OCI-LY3 (cell line): ENCODE measurements around the gene NXN.

Experiments
- H2AFZ ChIP-seq: fragments of 200-600, 300-600 bp; shearing (Covaris generic); 2 replicates; pipeline ENCODE4 v1.6.0; 2014; ENCODE audit warnings: antibody characterized with exemption, low read depth, low read length
- H3K27ac ChIP-seq: fragments of 200-600, 300-600 bp; sonication (generic); 2 replicates; pipeline ENCODE4 v1.5.1; 2014; ENCODE audit warnings: mild to moderate bottlenecking, low read length, moderate library complexity, mixed read lengths
- H3K27me3 ChIP-seq: fragments of 200-600, 300-600 bp; sonication (generic); 2 replicates; pipeline ENCODE4 v1.6.1; 2014; ENCODE audit warnings: low read depth, low read length, mixed read lengths
- H3K36me3 ChIP-seq: fragments of 200-600, 300-600 bp; sonication (generic); replicated peaks from 2 replicates; pipeline ENCODE3; 2014; ENCODE audit warnings: low read depth, low read length, mixed read lengths
- H3K4me1 ChIP-seq: fragments of 300-600, 200-600 bp; sonication (generic); 2 replicates; pipeline ENCODE4 v1.6.1; 2014; ENCODE audit warnings: low read length, mixed read lengths
- H3K4me2 ChIP-seq: fragments of 200-600, 300-600 bp; sonication (generic); 2 replicates; pipeline ENCODE4 v1.6.1; 2014; ENCODE audit warnings: low read length, mixed read lengths
- H3K4me3 ChIP-seq: fragments of 300-600, 200-600 bp; sonication (generic); 2 replicates; pipeline ENCODE4 v1.5.1; 2014; ENCODE audit warnings: antibody characterized with exemption, mild to moderate bottlenecking, low read length, moderate library complexity
- H3K79me2 ChIP-seq: fragments of 300-600, 200-600 bp; shearing (Covaris generic); 2 replicates; pipeline ENCODE4 v1.6.1; 2014; ENCODE audit warnings: mild to moderate bottlenecking, low read length, mixed read lengths
- H3K9ac ChIP-seq: fragments of 300-600, 200-600 bp; shearing (Covaris generic); 2 replicates; pipeline ENCODE4 v1.6.0; 2014; ENCODE audit warnings: mild to moderate bottlenecking, low read length, moderate library complexity
- H3K9me3 ChIP-seq: fragments of 200-600, 300-600 bp; shearing (Covaris generic); 2 replicates; pipeline ENCODE4 v1.6.1; 2014; ENCODE audit warnings: low read length, mixed read lengths; ENCODE audit not compliant: insufficient read depth
- H4K20me1 ChIP-seq: fragments of 200-600, 300-600 bp; sonication (generic); 2 replicates; pipeline ENCODE4 v1.6.1; 2016; ENCODE audit warnings: low read length, mixed read lengths; ENCODE audit not compliant: insufficient read depth
- EZH2phosphoT487 ChIP-seq: fragments of 200-600 bp; shearing (Covaris generic); IDR thresholded peaks from 2 replicates; pipeline ENCODE4 v1.6.1; 2018; ENCODE audit warnings: antibody characterized with exemption, mixed run types, low read depth
- TF ChIP-seq, protein P1 (sequence below): fragments of 200-600, 300-600 bp; sonication (generic); IDR thresholded peaks from 2 replicates; pipeline ENCODE4 v1.5.1; 2014; ENCODE audit warnings: antibody characterized with exemption, low read length, low read depth

The NXN gene

DNA sequence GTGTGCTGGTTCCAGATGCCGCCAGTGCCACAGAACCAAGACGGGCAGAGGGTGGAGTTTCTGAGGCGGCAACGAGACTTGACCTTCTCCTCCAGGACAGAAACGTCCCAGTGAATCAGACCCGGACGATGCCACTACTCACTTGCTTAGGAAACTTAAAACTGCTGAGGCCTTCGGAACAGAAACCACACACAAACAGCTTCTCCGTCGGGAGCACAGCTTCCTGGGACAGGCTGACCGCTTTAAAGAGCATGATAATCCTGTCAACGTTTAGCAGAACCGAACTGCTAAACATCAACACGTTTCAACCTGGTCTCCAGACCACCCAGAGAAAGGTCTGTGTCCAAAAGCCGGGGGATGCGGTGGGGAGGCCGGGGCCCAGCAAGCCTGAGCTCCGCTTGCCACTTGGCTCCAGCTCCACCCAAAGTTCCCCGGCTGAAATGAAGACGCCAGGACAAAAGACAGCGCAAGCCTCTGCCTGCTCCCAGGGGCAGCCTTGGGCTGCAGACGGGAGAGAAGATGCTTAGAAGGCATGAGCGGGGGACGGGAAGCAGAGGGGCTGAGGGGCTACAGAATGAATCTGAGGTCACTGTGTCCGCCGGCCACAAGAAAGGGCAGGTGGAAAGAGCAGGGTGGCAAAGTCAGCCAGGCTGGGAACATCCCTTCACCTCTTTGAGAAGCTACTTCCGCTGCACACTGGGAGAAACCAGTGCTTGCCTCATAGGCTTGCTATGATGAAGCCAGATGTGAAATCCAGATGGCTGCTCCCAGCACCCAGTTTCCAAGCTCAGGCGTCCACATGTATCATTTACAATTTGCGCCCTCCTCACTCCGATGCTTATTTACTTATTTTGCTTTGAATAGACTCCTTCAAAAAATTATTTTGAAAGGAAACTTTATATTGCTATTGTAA, 128.5 kb downstream of the NXN start:
- no peaks in the 10 kb centered on the region for H3K9me3 ChIP-seq
- H2AFZ ChIP-seq: no peak overlapping the region
- no peak overlapping the region for H3K4me2 ChIP-seq
- no peaks in the 10 kb centered on the region for H4K20me1 ChIP-seq
- no peaks in the 10 kb centered on the region for H3K36me3 ChIP-seq
- H3K79me2 ChIP-seq: no peaks in the 10 kb centered on the region
- no peaks in the 10 kb centered on the region for H3K4me1 ChIP-seq
- H3K27ac ChIP-seq: no peak overlapping the region
- no peak overlapping the region for H3K9ac ChIP-seq
- no peaks in the 10 kb centered on the region for H3K27me3 ChIP-seq
- no peak overlapping the region for H3K4me3 ChIP-seq
- TF ChIP-seq, protein P1, sequence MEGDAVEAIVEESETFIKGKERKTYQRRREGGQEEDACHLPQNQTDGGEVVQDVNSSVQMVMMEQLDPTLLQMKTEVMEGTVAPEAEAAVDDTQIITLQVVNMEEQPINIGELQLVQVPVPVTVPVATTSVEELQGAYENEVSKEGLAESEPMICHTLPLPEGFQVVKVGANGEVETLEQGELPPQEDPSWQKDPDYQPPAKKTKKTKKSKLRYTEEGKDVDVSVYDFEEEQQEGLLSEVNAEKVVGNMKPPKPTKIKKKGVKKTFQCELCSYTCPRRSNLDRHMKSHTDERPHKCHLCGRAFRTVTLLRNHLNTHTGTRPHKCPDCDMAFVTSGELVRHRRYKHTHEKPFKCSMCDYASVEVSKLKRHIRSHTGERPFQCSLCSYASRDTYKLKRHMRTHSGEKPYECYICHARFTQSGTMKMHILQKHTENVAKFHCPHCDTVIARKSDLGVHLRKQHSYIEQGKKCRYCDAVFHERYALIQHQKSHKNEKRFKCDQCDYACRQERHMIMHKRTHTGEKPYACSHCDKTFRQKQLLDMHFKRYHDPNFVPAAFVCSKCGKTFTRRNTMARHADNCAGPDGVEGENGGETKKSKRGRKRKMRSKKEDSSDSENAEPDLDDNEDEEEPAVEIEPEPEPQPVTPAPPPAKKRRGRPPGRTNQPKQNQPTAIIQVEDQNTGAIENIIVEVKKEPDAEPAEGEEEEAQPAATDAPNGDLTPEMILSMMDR: no peak
- no peak for TF ChIP-seq EZH2phosphoT487

DNA sequence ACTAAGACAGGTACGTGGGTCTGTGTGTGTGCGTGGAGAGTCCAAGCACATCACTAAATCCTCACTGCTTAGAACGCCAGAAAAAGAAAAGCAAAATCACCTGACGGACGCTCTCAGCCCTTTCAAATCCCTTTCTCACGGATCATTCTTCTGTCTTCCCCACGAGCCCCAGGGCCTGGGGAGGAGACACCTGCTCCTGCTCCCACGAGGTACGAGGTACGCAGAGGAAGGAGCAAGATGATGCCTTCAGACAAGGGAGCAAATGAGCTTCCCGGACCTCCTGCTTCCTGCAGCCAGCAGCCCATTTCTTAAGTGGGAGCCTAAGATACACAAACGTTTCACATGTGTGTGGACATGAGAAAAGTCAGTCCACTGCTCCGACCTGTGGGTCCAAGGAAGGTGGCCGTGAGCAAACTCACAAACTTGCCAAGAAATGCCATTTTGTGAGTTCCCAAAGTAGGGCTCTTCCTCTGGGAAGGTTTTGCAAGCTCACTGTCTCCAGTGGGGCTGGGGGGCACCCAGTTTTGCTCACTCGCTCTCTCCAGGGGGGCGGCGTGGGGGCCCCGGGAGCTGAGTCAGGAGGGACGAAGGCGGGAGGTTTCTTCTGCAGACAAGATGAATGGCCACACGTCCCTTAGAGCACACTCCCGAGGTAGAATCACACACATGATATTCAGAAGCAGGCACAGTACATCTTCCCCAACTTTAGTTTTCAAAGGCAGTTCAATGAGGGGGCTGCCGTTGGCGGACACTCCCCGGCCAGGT, 129.3 kb downstream of the NXN start:
- H3K4me3 ChIP-seq: no peak overlapping the region
- H3K27ac ChIP-seq: no peak overlapping the region
- TF ChIP-seq EZH2phosphoT487: no peak
- TF ChIP-seq, protein P1: no peak
- no peak overlapping the region for H3K9ac ChIP-seq
- no peaks in the 10 kb centered on the region for H3K4me1 ChIP-seq
- H3K36me3 ChIP-seq: no peaks in the 10 kb centered on the region
- no peaks in the 10 kb centered on the region for H4K20me1 ChIP-seq
- H3K79me2 ChIP-seq: no peaks in the 10 kb centered on the region
- H3K9me3 ChIP-seq: no peaks in the 10 kb centered on the region
- H3K4me2 ChIP-seq: no peak overlapping the region
- no peak overlapping the region for H2AFZ ChIP-seq
- H3K27me3 ChIP-seq: no peaks in the 10 kb centered on the region

DNA sequence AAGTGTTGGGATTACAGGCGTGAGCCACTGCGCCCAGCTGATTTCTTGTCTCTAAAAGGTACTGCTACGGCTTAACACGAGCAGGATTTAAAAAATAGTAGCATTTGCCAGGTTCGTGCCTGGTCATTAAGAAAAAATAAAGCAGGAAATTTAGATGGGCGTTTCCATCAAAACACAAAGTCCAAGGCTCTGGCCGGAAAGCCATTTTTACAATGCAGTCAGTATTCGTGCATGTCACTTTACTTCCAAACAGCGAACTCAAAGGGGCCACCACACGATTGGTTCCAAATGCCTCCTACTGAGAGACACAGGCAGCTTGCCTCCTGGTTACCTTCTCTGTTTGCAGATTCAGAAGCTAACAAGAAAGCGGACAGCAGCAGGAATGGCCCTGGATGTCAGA, 131.2 kb downstream of the NXN start:
- no peak overlapping the region for H3K9ac ChIP-seq
- H3K36me3 ChIP-seq: no peaks in the 10 kb centered on the region
- no peak overlapping the region for H3K4me2 ChIP-seq
- no peaks in the 10 kb centered on the region for H4K20me1 ChIP-seq
- no peaks in the 10 kb centered on the region for H3K4me1 ChIP-seq
- no peaks in the 10 kb centered on the region for H3K79me2 ChIP-seq
- H2AFZ ChIP-seq: no peak overlapping the region
- H3K27me3 ChIP-seq: no peaks in the 10 kb centered on the region
- TF ChIP-seq EZH2phosphoT487: no peak
- TF ChIP-seq, protein P1: no peak
- no peaks in the 10 kb centered on the region for H3K9me3 ChIP-seq
- no peak overlapping the region for H3K27ac ChIP-seq
- no peak overlapping the region for H3K4me3 ChIP-seq
